WTC11 (cell line): Measurements from ENCODE around the gene EEFSEC.

Source experiments
- CBFB ChIP-seq: sonication (generic); formaldehyde crosslinking; IDR thresholded peaks from 2 replicates; pipeline ENCODE4 v1.8.1; 2022; ENCODE audit warnings: mild to moderate bottlenecking, low read depth, missing genetic modification reagents
- CTCF ChIP-seq: fragments of 200-600 bp; IDR thresholded peaks from 2 replicates; pipeline ENCODE4 v1.8.0; 2022; ENCODE audit warnings: antibody characterized with exemption

GRCh38 chr3:128240232-128240631 is 87.0 kb downstream of the EEFSEC start:
- TF ChIP-seq CTCF (no peak), CBFB (no peak)
